Heart left ventricle (tissue), 13 donors: ENCODE measurements around the gene VMP1.

Source experiments
- POLR2A ChIP-seq, 2 donors: fragments of 450-650 bp; IDR thresholded peaks; one replicate each; pipeline ENCODE4 v1.6.1; 2017; ENCODE audit warnings: antibody characterized with exemption in 2 of 2, mild to moderate bottlenecking in 2 of 2, moderate library complexity in 2 of 2
- TF ChIP-seq, protein P1 (sequence below), 12 donors: fragments of 200-600 bp; sonication (generic) in 4 of 12; IDR thresholded peaks; one replicate each; pipeline versions ENCODE4 v1.5.0 to v1.8.0; 2018 to 2022; ENCODE audit warnings: antibody characterized with exemption in 12 of 12, mild to moderate bottlenecking in 5 of 12
- donor health status: ischemic (EF 13 %, LVEDD 7.1; RV severe dilation, severe dysfunction).
- donor health status: DM: no; HTN: yes; CAD: no.
- donor health status: DM: no; HTN: no; CAD: no.
- donor health status: ischemic (EF 25% LVEDD 6.9; RV normal size, moderate dysfunction).
- donor health status: ischemic (EF 25% LVEDD 5.7; RV mildly dilated, moderate dysfunction).
- donor health status: ischemic (EF 35%, LVEDD 5.7; RV mildly dilated, moderate dysfunction).
- donor health status: nonischemic (EF 11% LVEDD 7.7; RV severe dilation, severe dysfunction).
- donor health status: DM: yes; HTN: yes; CAD: no.
- donor health status: PGD.
- donor health status: ischemic (EF 29% LVEDD 5.4; RV normal size, mild dysfunction).
- donor health status: nonischemic (EF 23%, LVEDD 6.1; RV moderate dilation, normal function).

DNA sequence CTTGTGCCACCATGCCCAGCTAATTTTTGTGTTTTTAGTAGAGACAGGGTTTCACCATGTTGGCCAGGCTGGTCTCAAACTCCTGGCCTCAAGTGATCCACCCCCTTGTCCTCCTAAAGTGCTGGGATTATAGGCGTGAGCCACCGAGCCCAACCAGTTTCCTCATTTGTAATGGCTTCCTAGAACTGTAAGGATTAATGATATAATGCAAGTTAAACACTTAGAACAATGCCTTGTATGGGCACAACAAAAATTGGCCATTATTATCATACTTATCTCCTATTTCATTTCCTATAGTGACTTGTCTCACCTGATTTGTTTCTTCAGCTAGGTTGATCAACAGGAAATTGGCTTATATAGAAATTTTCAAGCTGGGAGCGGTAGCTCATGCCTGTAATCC lies 171.2 kb downstream of the VMP1 start:
- TF ChIP-seq, protein P1, sequence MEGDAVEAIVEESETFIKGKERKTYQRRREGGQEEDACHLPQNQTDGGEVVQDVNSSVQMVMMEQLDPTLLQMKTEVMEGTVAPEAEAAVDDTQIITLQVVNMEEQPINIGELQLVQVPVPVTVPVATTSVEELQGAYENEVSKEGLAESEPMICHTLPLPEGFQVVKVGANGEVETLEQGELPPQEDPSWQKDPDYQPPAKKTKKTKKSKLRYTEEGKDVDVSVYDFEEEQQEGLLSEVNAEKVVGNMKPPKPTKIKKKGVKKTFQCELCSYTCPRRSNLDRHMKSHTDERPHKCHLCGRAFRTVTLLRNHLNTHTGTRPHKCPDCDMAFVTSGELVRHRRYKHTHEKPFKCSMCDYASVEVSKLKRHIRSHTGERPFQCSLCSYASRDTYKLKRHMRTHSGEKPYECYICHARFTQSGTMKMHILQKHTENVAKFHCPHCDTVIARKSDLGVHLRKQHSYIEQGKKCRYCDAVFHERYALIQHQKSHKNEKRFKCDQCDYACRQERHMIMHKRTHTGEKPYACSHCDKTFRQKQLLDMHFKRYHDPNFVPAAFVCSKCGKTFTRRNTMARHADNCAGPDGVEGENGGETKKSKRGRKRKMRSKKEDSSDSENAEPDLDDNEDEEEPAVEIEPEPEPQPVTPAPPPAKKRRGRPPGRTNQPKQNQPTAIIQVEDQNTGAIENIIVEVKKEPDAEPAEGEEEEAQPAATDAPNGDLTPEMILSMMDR (IDR thresholded peaks at IDR 0.05): no peak
- no peak for TF ChIP-seq POLR2A (IDR thresholded peaks at IDR 0.05)
